ENCODE measurements around the gene WDR45. TPM values are rescaled to one million over a fixed set of nuclear protein-coding genes. Genes with fewer than 3 reads are reported as not detected.

The WDR45 gene
- total RNA-seq, 6 experiments from 2014 or later = 37.4 to 46.6 (median 41.0) TPM

GRCh38 chrX:49069038-49069437 is 10.6 kb downstream of the WDR45 start:
- Mint-ChIP-seq H3K27me3 (ENCODE audit: insufficient read depth) (peaks cover 6% of the 10 kb centered on the region), H3K36me3 (ENCODE audit: low read depth) (peaks cover 13% of the 10 kb centered on the region; the same call in 1 of the 2 replicates), H3K4me1 (ENCODE audit: low read depth) (peaks cover 7% of the 10 kb centered on the region), H3K9me3 (no peaks in the 10 kb centered on the region), H3K4me3 (no peak overlapping the region), H3K27ac (no peak overlapping the region)
- no peak for DNase-seq
- TF ChIP-seq, protein P1, sequence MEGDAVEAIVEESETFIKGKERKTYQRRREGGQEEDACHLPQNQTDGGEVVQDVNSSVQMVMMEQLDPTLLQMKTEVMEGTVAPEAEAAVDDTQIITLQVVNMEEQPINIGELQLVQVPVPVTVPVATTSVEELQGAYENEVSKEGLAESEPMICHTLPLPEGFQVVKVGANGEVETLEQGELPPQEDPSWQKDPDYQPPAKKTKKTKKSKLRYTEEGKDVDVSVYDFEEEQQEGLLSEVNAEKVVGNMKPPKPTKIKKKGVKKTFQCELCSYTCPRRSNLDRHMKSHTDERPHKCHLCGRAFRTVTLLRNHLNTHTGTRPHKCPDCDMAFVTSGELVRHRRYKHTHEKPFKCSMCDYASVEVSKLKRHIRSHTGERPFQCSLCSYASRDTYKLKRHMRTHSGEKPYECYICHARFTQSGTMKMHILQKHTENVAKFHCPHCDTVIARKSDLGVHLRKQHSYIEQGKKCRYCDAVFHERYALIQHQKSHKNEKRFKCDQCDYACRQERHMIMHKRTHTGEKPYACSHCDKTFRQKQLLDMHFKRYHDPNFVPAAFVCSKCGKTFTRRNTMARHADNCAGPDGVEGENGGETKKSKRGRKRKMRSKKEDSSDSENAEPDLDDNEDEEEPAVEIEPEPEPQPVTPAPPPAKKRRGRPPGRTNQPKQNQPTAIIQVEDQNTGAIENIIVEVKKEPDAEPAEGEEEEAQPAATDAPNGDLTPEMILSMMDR (IDR thresholded peaks at IDR 0.05) = no peak

- peaks cover 13% of the 10 kb centered on the region; the same call in 1 of the 2 replicates for H3K36me3 Mint-ChIP-seq (ENCODE audit: low read depth)
- TF ChIP-seq, protein P1 (IDR thresholded peaks at IDR 0.05) = no peak
- no peak overlapping the region for H3K27ac Mint-ChIP-seq
- H3K4me3 Mint-ChIP-seq = no peak overlapping the region
- peaks cover 2% of the 10 kb centered on the region for H3K27me3 Mint-ChIP-seq (ENCODE audit: insufficient read depth)
- H3K4me1 Mint-ChIP-seq (ENCODE audit: low read depth) = peaks cover 7% of the 10 kb centered on the region
- no peak for DNase-seq
- no peaks in the 10 kb centered on the region for H3K9me3 Mint-ChIP-seq
These were observed 12.2 kb downstream of the WDR45 start for GRCh38 chrX:49067285-49068120.

DNA sequence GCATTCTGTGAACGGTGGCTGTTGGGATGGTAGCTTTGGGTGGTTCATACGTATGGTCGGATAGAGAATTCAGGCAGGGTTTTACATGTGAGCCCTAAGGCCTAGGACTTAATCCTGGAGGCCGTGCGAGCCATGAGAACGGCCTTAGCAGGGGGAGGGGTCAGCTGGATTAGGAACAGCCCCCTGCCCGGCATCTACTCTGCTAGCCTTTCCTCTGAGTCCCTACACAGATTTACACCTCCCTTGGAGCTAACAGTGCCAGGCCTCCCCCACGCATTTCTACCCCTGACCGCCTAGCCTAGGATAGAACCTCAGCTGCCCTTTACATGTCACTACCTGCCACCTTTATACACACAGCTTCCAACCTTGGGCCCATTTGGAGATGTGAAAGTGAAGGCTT is 13.0 kb downstream of the WDR45 start:
- DNase-seq = no peak
- H3K27me3 Mint-ChIP-seq (ENCODE audit: insufficient read depth) = no peaks in the 10 kb centered on the region
- peaks cover 2% of the 10 kb centered on the region for H3K4me1 Mint-ChIP-seq (ENCODE audit: low read depth)
- no peak overlapping the region for H3K27ac Mint-ChIP-seq
- H3K4me3 Mint-ChIP-seq = no peak overlapping the region
- TF ChIP-seq, protein P1 (IDR thresholded peaks at IDR 0.05) = no peak
- no peaks in the 10 kb centered on the region for H3K9me3 Mint-ChIP-seq
- H3K36me3 Mint-ChIP-seq (ENCODE audit: low read depth) = peaks cover 9% of the 10 kb centered on the region; the same call in 1 of the 2 replicates

GRCh38 chrX:49066278-49066677 is 13.4 kb downstream of the WDR45 start:
- Mint-ChIP-seq H3K27me3 (ENCODE audit: insufficient read depth) (no peaks in the 10 kb centered on the region), H3K4me3 (no peak overlapping the region), H3K36me3 (ENCODE audit: low read depth) (peaks cover 5% of the 10 kb centered on the region; the same call in 1 of the 2 replicates), H3K27ac (no peak overlapping the region), H3K4me1 (ENCODE audit: low read depth) (no peaks in the 10 kb centered on the region), H3K9me3 (no peaks in the 10 kb centered on the region)
- TF ChIP-seq, protein P1 (IDR thresholded peaks at IDR 0.05) = no peak
- DNase-seq = no peak

DNA sequence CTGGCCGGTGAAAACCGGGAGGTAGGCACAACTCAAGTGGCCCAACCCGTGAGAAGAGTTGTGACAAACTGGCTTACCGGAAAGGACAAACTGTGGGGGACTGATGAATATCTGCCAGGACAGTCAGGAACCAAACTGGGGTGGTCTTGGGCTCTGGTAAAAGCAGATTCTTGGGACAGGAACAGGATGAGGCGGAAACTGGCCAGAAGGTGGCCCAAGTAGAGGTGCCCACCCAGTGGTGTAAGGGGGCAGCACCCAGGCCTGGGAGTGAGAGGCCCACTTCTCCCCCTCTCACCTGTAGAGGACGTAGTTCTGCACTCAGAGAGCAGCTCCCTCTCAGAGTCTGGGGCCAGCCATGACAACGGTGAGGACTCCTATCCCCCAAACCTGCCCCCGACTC is 15.0 kb downstream of the WDR45 start:
- H3K9me3 Mint-ChIP-seq = no peaks in the 10 kb centered on the region

More for the DNA sequence above, 15.0 kb downstream of the WDR45 start:
- H3K27me3 Mint-ChIP-seq (ENCODE audit: insufficient read depth) = peaks cover 3% of the 10 kb centered on the region; the same call in 1 of the 2 replicates
- H3K4me1 Mint-ChIP-seq (ENCODE audit: low read depth) = no peaks in the 10 kb centered on the region
- no peak for DNase-seq
- TF ChIP-seq, protein P1 (IDR thresholded peaks at IDR 0.05) = no peak
- no peaks in the 10 kb centered on the region for H3K36me3 Mint-ChIP-seq (ENCODE audit: low read depth)
- no peak overlapping the region for H3K27ac Mint-ChIP-seq
- no peak overlapping the region for H3K4me3 Mint-ChIP-seq
